Pancreas (tissue), 10 donors: ENCODE measurements around the gene GPX3. TPM values are rescaled to one million over a fixed set of nuclear protein-coding genes. Genes with fewer than 3 reads are reported as not detected.

Experiments
- ATAC-seq, 4 donors: fragments of 200-7000 bp; cut with Tn5 transposase; one replicate each; pipeline versions ENCODE4 v1.8.0 to v1.9.1; 2020; ENCODE audit warnings: mild to moderate bottlenecking in 4 of 4, moderate library complexity in 4 of 4
- DNase-seq, 6 donors: peaks; one replicate each; pipeline ENCODE4 v3.0.0-alpha.2; 2020
- FAIRE-seq: peaks from 2 replicates; lab custom pipeline; 2012; peaks lifted over from hg19 to GRCh38; lab: Jason Lieb, UNC
- H3K27ac ChIP-seq, 4 donors: fragments of 200-600 bp; sonication (generic); 1 replicate in 3 of 4; 2 replicates in 1 of 4; pipeline versions ENCODE4 v1.5.0 to v1.8.0; 2020
- H3K27me3 ChIP-seq, 4 donors: fragments of 200-600 bp; one replicate each; pipeline ENCODE4 v1.8.0; 2021
- H3K36me3 ChIP-seq, 3 donors: fragments of 200-600 bp; sonication (generic) in 1 of 3; one replicate each; pipeline versions ENCODE4 v1.5.0 to v1.8.0; 2020 to 2021
- H3K4me1 ChIP-seq, 3 donors: fragments of 200-600 bp; one replicate each; pipeline ENCODE4 v1.8.0; 2021
- H3K4me3 ChIP-seq, 4 donors: fragments of 200-600 bp; sonication (generic) in 2 of 4; one replicate each; pipeline versions ENCODE4 v1.5.0 to v1.8.0; 2020 to 2021
- H3K9me3 ChIP-seq, 4 donors: fragments of 200-600 bp; one replicate each; pipeline ENCODE4 v1.8.0; 2021
- WGBS, 2 donors: extraction: QIAGEN DNeasy Blood & Tissue Kit; methylation state at CpG; one replicate each; pipeline ENCODE4 v1.1.7; 2013; 5-methylcytosine and 5-hydroxymethylcytosine counted together
- intact Hi-C, 3 donors: fragments of 100-400 bp; cut with DNase I; formaldehyde crosslinking; loops; one replicate each; pipeline versions ENCODE4 v1.11.1 to v1.14.2; 2022
- polyA plus RNA-seq, 2 donors: library from polyadenylated mRNA; stranded (reverse); fragments of 200-250 nt; gene quantifications; one replicate each; pipeline ENCODE4 v1.2.3, GENCODE V29; 2013
- total RNA-seq, 6 donors: library from RNA; stranded (reverse); fragmentation: NEBNext Ultra II Directional in 4 of 6; extraction: Animal tissue kit (Norgen Biotek cat#: 25700) in 4 of 6; gene quantifications; one replicate each; pipeline versions ENCODE4 v1.2.1 to v1.2.4, GENCODE V29; 2021 to 2023
- TF ChIP-seq, protein P1 (sequence below), 4 donors: fragments of 200-600 bp; sonication (generic) in 3 of 4; IDR thresholded peaks; one replicate each; pipeline versions ENCODE4 v1.5.0 to v1.8.0; 2021; ENCODE audit warnings: antibody characterized with exemption in 4 of 4
- donor health status: healthy with polysubstance abuse.
- donor health status: DM: no; HTN: no; CAD: no; lungs with moderate emphysema.
- donor health status: DM: no; HTN: no; CAD: no.
- donor health status: control.
- donor health status: control.
- donor health status: Bipolar disorder and iron deficiency.
- donor health status: DM: yes; HTN: yes; CAD: no.
- donor health status: DM: no; HTN: no; CAD: no.
- donor health status: DM: no; HTN: no; CAD: no.
- donor health status: DM: yes; HTN: yes; CAD: no.

The GPX3 gene, protein sequence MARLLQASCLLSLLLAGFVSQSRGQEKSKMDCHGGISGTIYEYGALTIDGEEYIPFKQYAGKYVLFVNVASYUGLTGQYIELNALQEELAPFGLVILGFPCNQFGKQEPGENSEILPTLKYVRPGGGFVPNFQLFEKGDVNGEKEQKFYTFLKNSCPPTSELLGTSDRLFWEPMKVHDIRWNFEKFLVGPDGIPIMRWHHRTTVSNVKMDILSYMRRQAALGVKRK
- total RNA-seq (100 to 1,000 TPM in 1 of 6 donors, 10 to 100 TPM in 5; 26.3 to 131 (median 46.5) TPM), polyA plus RNA-seq (100 to 1,000 TPM; 271 to 298 TPM)

DNA sequence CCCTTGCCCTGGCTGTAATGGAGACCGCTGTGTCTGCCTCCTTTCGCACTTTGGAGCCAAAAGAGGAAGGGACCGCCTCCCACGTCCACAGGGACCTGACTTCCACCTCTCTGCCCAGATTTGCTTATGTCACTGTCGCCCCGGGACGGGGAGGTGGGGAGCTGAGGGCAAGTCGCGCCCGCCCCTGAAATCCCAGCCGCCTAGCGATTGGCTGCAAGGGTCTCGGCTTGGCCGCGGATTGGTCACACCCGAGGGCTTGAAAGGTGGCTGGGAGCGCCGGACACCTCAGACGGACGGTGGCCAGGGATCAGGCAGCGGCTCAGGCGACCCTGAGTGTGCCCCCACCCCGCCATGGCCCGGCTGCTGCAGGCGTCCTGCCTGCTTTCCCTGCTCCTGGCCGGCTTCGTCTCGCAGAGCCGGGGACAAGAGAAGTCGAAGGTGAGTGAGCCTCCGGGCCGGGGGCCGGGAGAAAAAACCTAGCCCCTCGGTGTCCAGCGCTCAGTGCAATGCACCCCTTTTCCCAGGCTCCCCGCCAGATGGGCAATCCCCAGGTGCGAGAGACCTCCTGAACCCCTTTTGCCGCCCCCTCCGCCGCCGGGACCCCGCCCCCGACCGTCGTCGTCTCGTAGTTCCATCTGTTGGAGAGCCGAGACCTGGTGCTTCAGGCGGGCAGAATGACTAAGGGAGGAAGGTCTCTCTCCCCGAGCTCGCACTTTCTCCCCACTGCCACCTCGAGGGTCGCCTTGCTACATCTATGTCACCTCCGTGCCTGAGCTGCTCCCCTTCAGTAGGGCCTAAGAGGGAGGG, at the start of gene GPX3:
GPX3 (plus strand) TSS at position 288 of the 807 bp plus-strand sequence; CDS start at position 352, 64 bp downstream.
- DNase-seq (peak; percentile 80 to 92 (median 90)), FAIRE-seq (no peak), ATAC-seq (peak; percentile 93 to 95 (median 94))
- Histone ChIP-seq H3K36me3 (no peaks in the 10 kb centered on the region), H3K27me3 (no peaks in the 10 kb centered on the region), H3K27ac (peak within 1 kb of the TSS in 3 of 4 donors; percentile 12 to 25 (median 17)), H3K4me1 (peaks cover 0 to 7% (median 4%) of the 10 kb centered on the region in 3 donors), H3K9me3 (no peaks in the 10 kb centered on the region), H3K4me3 (peak within 1 kb of the TSS; percentile 45 to 75 (median 56))
- intact Hi-C loops, result no loop called here
- TF ChIP-seq, protein P1, sequence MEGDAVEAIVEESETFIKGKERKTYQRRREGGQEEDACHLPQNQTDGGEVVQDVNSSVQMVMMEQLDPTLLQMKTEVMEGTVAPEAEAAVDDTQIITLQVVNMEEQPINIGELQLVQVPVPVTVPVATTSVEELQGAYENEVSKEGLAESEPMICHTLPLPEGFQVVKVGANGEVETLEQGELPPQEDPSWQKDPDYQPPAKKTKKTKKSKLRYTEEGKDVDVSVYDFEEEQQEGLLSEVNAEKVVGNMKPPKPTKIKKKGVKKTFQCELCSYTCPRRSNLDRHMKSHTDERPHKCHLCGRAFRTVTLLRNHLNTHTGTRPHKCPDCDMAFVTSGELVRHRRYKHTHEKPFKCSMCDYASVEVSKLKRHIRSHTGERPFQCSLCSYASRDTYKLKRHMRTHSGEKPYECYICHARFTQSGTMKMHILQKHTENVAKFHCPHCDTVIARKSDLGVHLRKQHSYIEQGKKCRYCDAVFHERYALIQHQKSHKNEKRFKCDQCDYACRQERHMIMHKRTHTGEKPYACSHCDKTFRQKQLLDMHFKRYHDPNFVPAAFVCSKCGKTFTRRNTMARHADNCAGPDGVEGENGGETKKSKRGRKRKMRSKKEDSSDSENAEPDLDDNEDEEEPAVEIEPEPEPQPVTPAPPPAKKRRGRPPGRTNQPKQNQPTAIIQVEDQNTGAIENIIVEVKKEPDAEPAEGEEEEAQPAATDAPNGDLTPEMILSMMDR (IDR thresholded peaks at IDR 0.05), result no peak
- 1 to 2% methylated on average over 53 to 54 of the region's 54 CpGs for WGBS, 2 donors

DNA sequence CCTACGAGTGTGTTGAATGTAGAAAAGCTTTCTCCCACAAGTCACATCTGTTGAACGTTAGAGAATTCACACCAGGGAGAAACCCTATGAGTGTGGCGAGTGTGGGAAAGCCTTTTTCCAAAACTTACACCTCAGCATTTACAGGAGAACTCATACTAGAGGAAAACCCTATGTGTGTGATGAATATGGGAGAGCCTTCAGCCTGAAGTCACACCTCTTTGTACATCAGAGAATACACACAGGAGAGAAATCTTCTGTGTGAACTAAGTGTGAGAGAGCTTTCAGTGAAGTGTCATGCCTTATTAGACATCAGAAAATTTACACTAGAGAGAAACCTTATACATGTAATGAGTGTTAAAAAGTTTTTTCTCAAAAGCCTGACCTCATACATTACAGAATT, 41.8 kb upstream of the GPX3 start:
- 34 to 37% methylated on average over 3 of the region's 3 CpGs for WGBS, 2 donors
- Histone ChIP-seq H3K36me3 (no peaks in the 10 kb centered on the region), H3K9me3 (no peaks in the 10 kb centered on the region), H3K27ac (no peak overlapping the region), H3K4me3 (no peak overlapping the region), H3K27me3 (no peaks in the 10 kb centered on the region), H3K4me1 (no peaks in the 10 kb centered on the region)
- FAIRE-seq (no peak), DNase-seq (no peak), ATAC-seq (no peak)
- TF ChIP-seq, protein P1 (IDR thresholded peaks at IDR 0.05), result no peak
- intact Hi-C loops, result no loop called here

DNA sequence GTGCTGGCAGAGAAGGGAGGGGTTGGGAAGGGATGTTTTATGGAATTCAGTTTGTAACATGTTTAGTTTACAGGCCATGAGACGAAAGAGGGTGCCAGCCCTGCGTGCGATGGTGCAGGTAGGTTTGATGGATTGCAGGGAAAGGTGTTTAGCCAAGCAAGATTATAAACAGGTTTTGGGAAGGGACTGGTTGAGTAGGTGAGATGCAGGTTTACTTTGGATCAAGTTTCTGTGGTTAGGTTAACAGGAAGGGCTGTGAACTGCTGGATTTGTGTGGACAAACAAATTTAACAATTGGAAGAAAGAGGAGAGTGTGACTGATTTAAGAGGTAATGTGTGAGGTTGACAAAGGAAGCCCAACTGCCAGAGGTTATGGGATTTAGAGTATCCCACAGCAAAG, 32.6 kb upstream of the GPX3 start:
- Histone ChIP-seq H3K4me1 (no peaks in the 10 kb centered on the region), H3K27ac (no peak overlapping the region), H3K36me3 (no peaks in the 10 kb centered on the region), H3K9me3 (no peaks in the 10 kb centered on the region), H3K27me3 (no peaks in the 10 kb centered on the region), H3K4me3 (no peak overlapping the region)
- TF ChIP-seq, protein P1 (IDR thresholded peaks at IDR 0.05), result no peak
- DNase-seq (no peak), FAIRE-seq (no peak), ATAC-seq (no peak)
- intact Hi-C loops, result no loop called here
- 42 to 59% methylated on average over 3 of the region's 3 CpGs for WGBS, 2 donors

DNA sequence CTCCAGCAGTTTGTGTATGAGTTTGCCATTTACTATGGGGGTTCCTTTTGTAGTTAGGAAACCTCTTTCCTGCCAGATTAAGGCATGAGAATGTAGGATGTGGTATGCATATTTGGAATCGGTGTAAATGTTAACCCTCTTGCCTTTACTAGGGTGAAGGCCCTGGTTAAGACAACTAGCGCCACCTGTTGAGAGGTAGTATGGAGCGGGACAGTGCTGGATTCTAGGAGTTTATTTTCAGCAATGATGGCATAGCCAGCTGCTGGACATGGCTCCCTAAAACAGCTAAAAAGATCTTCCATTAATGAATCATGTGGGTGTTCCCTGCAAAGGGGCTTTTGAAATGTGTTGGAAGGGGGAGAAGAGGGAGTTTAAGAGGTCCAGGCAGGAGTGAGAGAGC, 30.7 kb upstream of the GPX3 start:
- DNase-seq (no peak), ATAC-seq (no peak), FAIRE-seq (no peak)
- H3K27me3 ChIP-seq, result no peaks in the 10 kb centered on the region
- intact Hi-C loops, result no loop called here
- WGBS, 2 donors, result 79% methylated on average over 3 of the region's 3 CpGs
- no peak overlapping the region for H3K4me3 ChIP-seq
- no peaks in the 10 kb centered on the region for H3K4me1 ChIP-seq
- H3K36me3 ChIP-seq, result no peaks in the 10 kb centered on the region
- TF ChIP-seq, protein P1 (IDR thresholded peaks at IDR 0.05), result no peak
- H3K27ac ChIP-seq, result no peak overlapping the region
- H3K9me3 ChIP-seq, result no peaks in the 10 kb centered on the region
